HEK293 (cell line): Measurements from ENCODE around the gene QRICH1.

Experiments used
- CTCF ChIP-seq: fragments of 450-650 bp; formaldehyde crosslinking; IDR thresholded peaks from 2 replicates; pipeline ENCODE4 v1.5.1; 2016; ENCODE audit warnings: missing biosample characterization, missing genetic modification characterization
- FEZF1 ChIP-seq: fragments of 450-650 bp; formaldehyde crosslinking; IDR thresholded peaks from 2 replicates; pipeline ENCODE4 v1.5.1; 2016; ENCODE audit warnings: missing biosample characterization, missing genetic modification characterization
- SCRT2 ChIP-seq: fragments of 450-650 bp; formaldehyde crosslinking; IDR thresholded peaks from 2 replicates; pipeline ENCODE4 v1.5.1; 2016; ENCODE audit warnings: missing biosample characterization, missing genetic modification characterization
- WT1 ChIP-seq: fragments of 450-650 bp; formaldehyde crosslinking; IDR thresholded peaks from 2 replicates; pipeline ENCODE4 v1.5.1; 2016; ENCODE audit warnings: missing biosample characterization, missing genetic modification characterization
- ZBTB49 ChIP-seq: fragments of 450-650 bp; formaldehyde crosslinking; IDR thresholded peaks from 2 replicates; pipeline ENCODE4 v1.5.1; 2016; ENCODE audit warnings: missing biosample characterization, missing genetic modification characterization, low read depth
- ZFP37 ChIP-seq: fragments of 450-650 bp; formaldehyde crosslinking; IDR thresholded peaks from 2 replicates; pipeline ENCODE4 v1.5.1; 2016; ENCODE audit warnings: missing biosample characterization, missing genetic modification characterization
- ZNF133 ChIP-seq: fragments of 450-650 bp; formaldehyde crosslinking; IDR thresholded peaks from 2 replicates; pipeline ENCODE4 v1.5.1; 2016; ENCODE audit warnings: missing biosample characterization, missing genetic modification characterization
- ZNF48 ChIP-seq: fragments of 450-650 bp; formaldehyde crosslinking; IDR thresholded peaks from 2 replicates; pipeline ENCODE4 v1.5.1; 2016; ENCODE audit warnings: missing biosample characterization, missing genetic modification characterization
- ZNF514 ChIP-seq: fragments of 450-650 bp; formaldehyde crosslinking; IDR thresholded peaks from 2 replicates; pipeline ENCODE4 v1.5.1; 2016; ENCODE audit warnings: missing biosample characterization, missing genetic modification characterization
- ZNF521 ChIP-seq: fragments of 450-650 bp; formaldehyde crosslinking; IDR thresholded peaks from 2 replicates; pipeline ENCODE4 v1.5.1; 2017; ENCODE audit warnings: missing biosample characterization, mild to moderate bottlenecking, missing genetic modification characterization
- ZNF529 ChIP-seq: fragments of 450-650 bp; formaldehyde crosslinking; IDR thresholded peaks from 2 replicates; pipeline ENCODE4 v1.5.1; 2017; ENCODE audit warnings: missing genetic modification characterization, missing biosample characterization; ENCODE audit not compliant: insufficient replicate concordance
- ZNF530 ChIP-seq: fragments of 450-650 bp; formaldehyde crosslinking; IDR thresholded peaks from 2 replicates; pipeline ENCODE4 v1.5.1; 2016; ENCODE audit warnings: low read depth, missing biosample characterization, missing genetic modification characterization
- ZNF624 ChIP-seq: fragments of 450-650 bp; formaldehyde crosslinking; IDR thresholded peaks from 2 replicates; pipeline ENCODE4 v1.5.1; 2017; ENCODE audit warnings: missing biosample characterization, missing genetic modification characterization
- ZNF629 ChIP-seq: fragments of 450-650 bp; formaldehyde crosslinking; IDR thresholded peaks from 2 replicates; pipeline ENCODE4 v1.5.1; 2017; ENCODE audit warnings: missing biosample characterization, missing genetic modification characterization
- ZNF654 ChIP-seq: fragments of 450-650 bp; formaldehyde crosslinking; IDR thresholded peaks from 2 replicates; pipeline ENCODE4 v1.5.1; 2016; ENCODE audit warnings: low read depth, missing biosample characterization, missing genetic modification characterization
- ZNF701 ChIP-seq: fragments of 450-650 bp; formaldehyde crosslinking; IDR thresholded peaks from 2 replicates; pipeline ENCODE4 v1.5.1; 2016; ENCODE audit warnings: missing biosample characterization, missing genetic modification characterization
- ZNF768 ChIP-seq: fragments of 450-650 bp; formaldehyde crosslinking; IDR thresholded peaks from 2 replicates; pipeline ENCODE4 v1.5.1; 2018; ENCODE audit warnings: missing biosample characterization, mild to moderate bottlenecking, missing genetic modification characterization
- ZNF785 ChIP-seq: fragments of 450-650 bp; formaldehyde crosslinking; IDR thresholded peaks from 2 replicates; pipeline ENCODE4 v1.5.1; 2016; ENCODE audit warnings: missing biosample characterization, missing genetic modification characterization
- ZXDB ChIP-seq: fragments of 450-650 bp; formaldehyde crosslinking; IDR thresholded peaks from 2 replicates; pipeline ENCODE4 v1.5.1; 2016; ENCODE audit warnings: missing biosample characterization, missing genetic modification characterization
- TF ChIP-seq, protein P1 (sequence below): sonication (generic); formaldehyde crosslinking; IDR thresholded peaks from 2 replicates; pipeline ENCODE4 v1.8.1; 2022; ENCODE audit warnings: mild to moderate bottlenecking, moderate library complexity, missing genetic modification reagents
- TF ChIP-seq, protein P2 (sequence below): fragments of 450-650 bp; IDR thresholded peaks from 2 replicates; pipeline ENCODE4 v1.5.1; 2018; ENCODE audit warnings: missing biosample characterization, missing genetic modification characterization

QRICH1 gene

GRCh38 chr3:49028673-49029562, 65.0 kb downstream of the QRICH1 start, which contains the start of gene IMPDH2 (continued):
- TF ChIP-seq, protein P1, sequence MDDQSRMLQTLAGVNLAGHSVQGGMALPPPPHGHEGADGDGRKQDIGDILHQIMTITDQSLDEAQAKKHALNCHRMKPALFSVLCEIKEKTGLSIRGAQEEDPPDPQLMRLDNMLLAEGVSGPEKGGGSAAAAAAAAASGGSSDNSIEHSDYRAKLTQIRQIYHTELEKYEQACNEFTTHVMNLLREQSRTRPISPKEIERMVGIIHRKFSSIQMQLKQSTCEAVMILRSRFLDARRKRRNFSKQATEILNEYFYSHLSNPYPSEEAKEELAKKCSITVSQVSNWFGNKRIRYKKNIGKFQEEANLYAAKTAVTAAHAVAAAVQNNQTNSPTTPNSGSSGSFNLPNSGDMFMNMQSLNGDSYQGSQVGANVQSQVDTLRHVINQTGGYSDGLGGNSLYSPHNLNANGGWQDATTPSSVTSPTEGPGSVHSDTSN (CRISPR knock-in tag), result no peak
- TF ChIP-seq CTCF (tag by site-specific recombination), result peak; percentile 48
- TF ChIP-seq ZNF529, result no peak
- no peak; the same call in 1 of the 2 replicates for TF ChIP-seq ZNF768 (tag by site-specific recombination)
- no peak for TF ChIP-seq ZBTB49 (tag by site-specific recombination)
- TF ChIP-seq ZNF48 (tag by site-specific recombination), result 0 out of 2 replicates have a peak, but pooled peaks have one; percentile 67
- no peak for TF ChIP-seq ZNF133 (tag by site-specific recombination)
- TF ChIP-seq ZNF521, result no peak
- no peak for TF ChIP-seq ZNF654 (tag by site-specific recombination)
- peak; percentile 77 for TF ChIP-seq ZXDB (tag by site-specific recombination)
- peak; percentile 98 for TF ChIP-seq ZNF629 (tag by site-specific recombination)
- no peak for TF ChIP-seq FEZF1 (tag by site-specific recombination)
- no peak for TF ChIP-seq ZNF701 (tag by site-specific recombination)
- peak; percentile 25; the same call in 1 of the 2 replicates for TF ChIP-seq WT1 (tag by site-specific recombination)
- TF ChIP-seq ZNF624 (tag by site-specific recombination), result no peak
- 0 out of 2 replicates have a peak, but pooled peaks have one; percentile 52 for TF ChIP-seq ZNF785
- no peak for TF ChIP-seq ZNF530
- TF ChIP-seq ZNF514, result no peak
- no peak for TF ChIP-seq SCRT2 (tag by site-specific recombination)
- peak; percentile 84 for TF ChIP-seq ZFP37 (tag by site-specific recombination)
- TF ChIP-seq, protein P2, sequence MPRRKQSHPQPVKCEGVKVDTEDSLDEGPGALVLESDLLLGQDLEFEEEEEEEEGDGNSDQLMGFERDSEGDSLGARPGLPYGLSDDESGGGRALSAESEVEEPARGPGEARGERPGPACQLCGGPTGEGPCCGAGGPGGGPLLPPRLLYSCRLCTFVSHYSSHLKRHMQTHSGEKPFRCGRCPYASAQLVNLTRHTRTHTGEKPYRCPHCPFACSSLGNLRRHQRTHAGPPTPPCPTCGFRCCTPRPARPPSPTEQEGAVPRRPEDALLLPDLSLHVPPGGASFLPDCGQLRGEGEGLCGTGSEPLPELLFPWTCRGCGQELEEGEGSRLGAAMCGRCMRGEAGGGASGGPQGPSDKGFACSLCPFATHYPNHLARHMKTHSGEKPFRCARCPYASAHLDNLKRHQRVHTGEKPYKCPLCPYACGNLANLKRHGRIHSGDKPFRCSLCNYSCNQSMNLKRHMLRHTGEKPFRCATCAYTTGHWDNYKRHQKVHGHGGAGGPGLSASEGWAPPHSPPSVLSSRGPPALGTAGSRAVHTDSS, result 0 out of 2 replicates have a peak, but pooled peaks have one; percentile 30
